HEK293 (cell line): ENCODE results near the gene VSTM2B.

Experiments
- CTCF ChIA-PET: fragments of 350-600 bp; formaldehyde crosslinking; extraction: SDS; loops from one replicate; lab custom pipeline; 2021; ENCODE audit warnings: antibody characterized with exemption; lab: Yijun Ruan, JAX
- POLR2A ChIA-PET: fragments of 300-600 bp; formaldehyde crosslinking; extraction: SDS; loops from one replicate; lab custom pipeline; 2020; ENCODE audit warnings: antibody characterized with exemption, inconsistent platforms; lab: Yijun Ruan, JAX
- H3K27ac ChIP-seq: fragments of 200-500 bp; sonication (Bioruptor generic); 2 replicates; pipeline ENCODE4 v1.5.1; 2014; ENCODE audit warnings: low read depth, low read length, control low read depth, inconsistent platforms; ENCODE audit errors: extremely low read depth
- H3K36me3 ChIP-seq, 2 experiments: fragments of 200-500 bp in 1 of 2; sonication (Bioruptor generic) in 1 of 2; 1 replicate in 1 of 2; 2 replicates in 1 of 2; pipeline ENCODE4 v1.5.1; 2014 to 2017; ENCODE audit warnings: inconsistent platforms in 2 of 2, low read length in 2 of 2; ENCODE audit not compliant: control insufficient read depth in 2 of 2, insufficient read depth in 1 of 2
- H3K4me1 ChIP-seq: fragments of 200-500 bp; sonication (Bioruptor generic); 2 replicates; pipeline ENCODE4 v1.5.1; 2014; ENCODE audit warnings: mild to moderate bottlenecking, low read length, inconsistent platforms; ENCODE audit not compliant: control insufficient read depth, insufficient read depth
- H3K4me3 ChIP-seq: 2 replicates; pipeline ENCODE4 v1.5.1; 2011; ENCODE audit warnings: low read depth, mild to moderate bottlenecking, control low read depth, low read length, moderate library complexity
- H3K9me3 ChIP-seq: fragments of 200-500 bp; sonication (Bioruptor generic); 2 replicates; pipeline ENCODE4 v1.5.1; 2014; ENCODE audit warnings: low read depth, low read length, inconsistent platforms; ENCODE audit not compliant: control insufficient read depth, insufficient read depth
- IKZF3 ChIP-seq: fragments of 450-650 bp; IDR thresholded peaks from 2 replicates; pipeline ENCODE4 v1.5.0; 2018; ENCODE audit warnings: missing biosample characterization, mild to moderate bottlenecking, missing genetic modification characterization, moderate library complexity
- KLF16 ChIP-seq: fragments of 450-650 bp; formaldehyde crosslinking; IDR thresholded peaks from 2 replicates; pipeline ENCODE4 v1.5.1; 2017; ENCODE audit warnings: missing biosample characterization, missing genetic modification characterization
- SCRT1 ChIP-seq: fragments of 450-650 bp; formaldehyde crosslinking; IDR thresholded peaks from 2 replicates; pipeline ENCODE4 v1.5.1; 2016; ENCODE audit warnings: missing biosample characterization, missing genetic modification characterization, borderline replicate concordance
- ZBTB8A ChIP-seq: fragments of 450-650 bp; formaldehyde crosslinking; IDR thresholded peaks from 2 replicates; pipeline ENCODE4 v1.5.1; 2016; ENCODE audit warnings: missing biosample characterization, missing genetic modification characterization
- ZNF10 ChIP-seq: fragments of 450-650 bp; formaldehyde crosslinking; IDR thresholded peaks from 2 replicates; pipeline ENCODE4 v1.5.1; 2017; ENCODE audit warnings: missing biosample characterization, missing genetic modification characterization
- ZNF169 ChIP-seq: fragments of 450-650 bp; formaldehyde crosslinking; IDR thresholded peaks from 2 replicates; pipeline ENCODE4 v1.5.1; 2016; ENCODE audit warnings: missing biosample characterization, missing genetic modification characterization
- ZNF174 ChIP-seq: fragments of 450-650 bp; formaldehyde crosslinking; IDR thresholded peaks from 2 replicates; pipeline ENCODE4 v1.5.0; 2017; ENCODE audit warnings: missing biosample characterization, mild to moderate bottlenecking, missing genetic modification characterization
- ZNF211 ChIP-seq: fragments of 450-650 bp; formaldehyde crosslinking; IDR thresholded peaks from 2 replicates; pipeline ENCODE4 v1.5.1; 2016; ENCODE audit warnings: low read depth, missing biosample characterization, missing genetic modification characterization
- ZNF214 ChIP-seq: fragments of 450-650 bp; formaldehyde crosslinking; IDR thresholded peaks from 2 replicates; pipeline ENCODE4 v1.5.1; 2017; ENCODE audit warnings: missing biosample characterization, mild to moderate bottlenecking, missing genetic modification characterization, borderline replicate concordance
- ZNF341 ChIP-seq: fragments of 450-650 bp; formaldehyde crosslinking; IDR thresholded peaks from 2 replicates; pipeline ENCODE4; 2016; ENCODE audit warnings: low read depth, missing biosample characterization, missing genetic modification characterization
- ZNF404 ChIP-seq: fragments of 450-650 bp; formaldehyde crosslinking; IDR thresholded peaks from 2 replicates; pipeline ENCODE4 v1.5.1; 2017; ENCODE audit warnings: missing biosample characterization, missing genetic modification characterization
- ZNF501 ChIP-seq: fragments of 450-650 bp; formaldehyde crosslinking; IDR thresholded peaks from 2 replicates; pipeline ENCODE4 v1.5.1; 2016; ENCODE audit warnings: missing biosample characterization, missing genetic modification characterization
- ZNF548 ChIP-seq: fragments of 450-650 bp; formaldehyde crosslinking; IDR thresholded peaks from 2 replicates; pipeline ENCODE4 v1.5.1; 2016; ENCODE audit warnings: missing biosample characterization, missing genetic modification characterization
- ZNF560 ChIP-seq: fragments of 450-650 bp; formaldehyde crosslinking; IDR thresholded peaks from 2 replicates; pipeline ENCODE4 v1.5.1; 2017; ENCODE audit warnings: missing biosample characterization, missing genetic modification characterization, borderline replicate concordance
- ZNF629 ChIP-seq: fragments of 450-650 bp; formaldehyde crosslinking; IDR thresholded peaks from 2 replicates; pipeline ENCODE4 v1.5.1; 2017; ENCODE audit warnings: missing biosample characterization, missing genetic modification characterization
- ZNF660 ChIP-seq: fragments of 450-650 bp; IDR thresholded peaks from 2 replicates; pipeline ENCODE4 v1.5.1; 2018; ENCODE audit warnings: missing biosample characterization, mild to moderate bottlenecking, missing genetic modification characterization
- ZNF76 ChIP-seq: fragments of 450-650 bp; formaldehyde crosslinking; IDR thresholded peaks from 2 replicates; pipeline ENCODE4; 2016; ENCODE audit warnings: low read depth, missing biosample characterization, missing genetic modification characterization, borderline replicate concordance
- TF ChIP-seq, protein P1 (sequence below): fragments of 450-650 bp; formaldehyde crosslinking; IDR thresholded peaks from 2 replicates; pipeline ENCODE4 v1.5.1; 2016; ENCODE audit warnings: missing biosample characterization, missing genetic modification characterization
- TF ChIP-seq, protein P2 (sequence below): fragments of 450-650 bp; formaldehyde crosslinking; IDR thresholded peaks from 2 replicates; pipeline ENCODE4 v1.5.1; 2017; ENCODE audit warnings: missing biosample characterization, mild to moderate bottlenecking, missing genetic modification characterization, moderate library complexity
- TF ChIP-seq, protein P3 (sequence below): fragments of 450-650 bp; formaldehyde crosslinking; conservative IDR thresholded peaks from 2 replicates; pipeline ENCODE4 v1.5.1; 2016; ENCODE audit warnings: low read depth, missing biosample characterization, missing genetic modification characterization
- TF ChIP-seq, protein P4 (sequence below): fragments of 450-650 bp; formaldehyde crosslinking; IDR thresholded peaks from 2 replicates; pipeline ENCODE4 v1.5.1; 2016; ENCODE audit warnings: missing biosample characterization, missing genetic modification characterization
- TF ChIP-seq, protein P5 (sequence below): fragments of 450-650 bp; formaldehyde crosslinking; IDR thresholded peaks from 2 replicates; pipeline ENCODE4 v1.5.1; 2017; ENCODE audit warnings: missing biosample characterization, missing genetic modification characterization

The VSTM2B gene

DNA sequence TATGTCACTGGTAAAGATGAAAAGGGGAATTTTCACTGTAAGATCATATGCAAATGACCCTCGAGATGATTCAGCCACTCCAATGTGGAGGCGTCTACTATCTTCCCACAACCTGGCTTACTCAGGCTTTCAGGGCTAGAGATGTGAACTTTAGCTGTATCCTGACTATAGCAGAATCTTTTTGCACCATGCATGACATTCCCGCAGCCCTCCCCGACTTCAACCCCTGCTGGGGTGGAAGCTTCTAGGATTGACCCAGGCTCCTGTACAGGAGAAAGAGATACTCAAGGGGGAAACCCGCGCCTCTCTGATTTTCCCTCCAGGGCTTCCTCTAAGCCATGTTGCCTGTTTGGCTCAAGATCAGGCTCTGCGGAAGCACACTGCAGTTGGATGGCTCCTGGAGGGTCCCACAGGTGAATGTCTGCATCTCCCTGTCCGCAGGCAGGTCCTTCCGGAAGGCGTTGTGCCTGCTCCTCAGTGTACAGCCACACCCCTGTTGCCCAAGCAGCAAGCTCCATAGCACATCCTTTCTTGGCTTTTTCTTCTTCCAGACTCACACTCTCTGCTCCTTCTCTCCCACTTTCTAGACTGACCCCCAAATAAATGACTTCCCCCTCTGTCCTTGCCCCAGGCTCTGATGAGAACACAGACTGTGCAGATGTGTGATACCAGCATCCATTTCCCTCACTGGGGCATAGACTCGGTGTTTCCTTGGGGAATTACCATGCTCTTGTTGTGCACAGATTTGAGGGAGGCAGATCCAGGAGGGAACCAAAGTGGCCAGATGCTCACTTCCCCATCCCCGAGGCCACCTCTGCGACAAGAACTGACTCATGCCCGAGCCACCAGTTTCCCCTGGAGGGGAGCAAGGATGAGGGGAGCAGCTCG lies 51.2 kb downstream of the VSTM2B start (continued):
- TF ChIP-seq, protein P1, sequence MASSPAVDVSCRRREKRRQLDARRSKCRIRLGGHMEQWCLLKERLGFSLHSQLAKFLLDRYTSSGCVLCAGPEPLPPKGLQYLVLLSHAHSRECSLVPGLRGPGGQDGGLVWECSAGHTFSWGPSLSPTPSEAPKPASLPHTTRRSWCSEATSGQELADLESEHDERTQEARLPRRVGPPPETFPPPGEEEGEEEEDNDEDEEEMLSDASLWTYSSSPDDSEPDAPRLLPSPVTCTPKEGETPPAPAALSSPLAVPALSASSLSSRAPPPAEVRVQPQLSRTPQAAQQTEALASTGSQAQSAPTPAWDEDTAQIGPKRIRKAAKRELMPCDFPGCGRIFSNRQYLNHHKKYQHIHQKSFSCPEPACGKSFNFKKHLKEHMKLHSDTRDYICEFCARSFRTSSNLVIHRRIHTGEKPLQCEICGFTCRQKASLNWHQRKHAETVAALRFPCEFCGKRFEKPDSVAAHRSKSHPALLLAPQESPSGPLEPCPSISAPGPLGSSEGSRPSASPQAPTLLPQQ (tag by site-specific recombination) = no peak
- TF ChIP-seq KLF16 (tag by site-specific recombination) = no peak

DNA sequence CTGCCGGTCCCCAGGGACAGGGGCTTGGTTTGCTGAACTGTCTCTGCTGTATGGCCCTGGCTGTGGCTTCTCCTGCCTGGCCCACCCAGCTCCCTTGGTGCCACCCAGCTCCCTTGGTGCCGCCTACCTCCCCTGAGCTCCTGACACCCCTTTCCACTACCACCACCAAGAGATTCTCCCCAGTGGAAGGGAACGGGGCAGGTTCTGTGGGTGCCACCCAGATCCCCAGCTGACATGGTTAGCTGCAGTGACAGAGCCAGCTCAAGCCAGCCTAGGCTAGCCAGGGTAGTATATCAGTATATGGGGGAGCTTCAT lies 51.8 kb downstream of the VSTM2B start:
- Histone ChIP-seq H3K27ac (no peak overlapping the region), H3K36me3 (no peaks in the 10 kb centered on the region; a peak in 1 of 3 replicates), H3K4me1 (peaks cover 25% of the 10 kb centered on the region), H3K4me3 (no peak overlapping the region), H3K9me3 (no peaks in the 10 kb centered on the region)
- CTCF ChIA-PET = interaction anchor here (0.7 to 2.2 kb wide), 2 partner anchors 50 to 377 kb away, joined by 3 to 6 read pairs; no protein-coding TSS in a partner anchor
- TF ChIP-seq ZNF76 (tag by site-specific recombination) (no peak), ZNF174 (no peak), ZNF548 (tag by site-specific recombination) (no peak), SCRT1 (no peak), ZNF169 (no peak), ZNF341 (no peak), ZNF660 (tag by site-specific recombination) (no peak), ZNF10 (tag by site-specific recombination) (no peak), ZNF214 (tag by site-specific recombination) (no peak), ZNF211 (tag by site-specific recombination) (no peak), IKZF3 (tag by site-specific recombination) (no peak), ZNF629 (no peak), ZNF501 (tag by site-specific recombination) (no peak), ZBTB8A (no peak), ZNF560 (no peak), ZNF404 (tag by site-specific recombination) (no peak)
- TF ChIP-seq, protein P2, sequence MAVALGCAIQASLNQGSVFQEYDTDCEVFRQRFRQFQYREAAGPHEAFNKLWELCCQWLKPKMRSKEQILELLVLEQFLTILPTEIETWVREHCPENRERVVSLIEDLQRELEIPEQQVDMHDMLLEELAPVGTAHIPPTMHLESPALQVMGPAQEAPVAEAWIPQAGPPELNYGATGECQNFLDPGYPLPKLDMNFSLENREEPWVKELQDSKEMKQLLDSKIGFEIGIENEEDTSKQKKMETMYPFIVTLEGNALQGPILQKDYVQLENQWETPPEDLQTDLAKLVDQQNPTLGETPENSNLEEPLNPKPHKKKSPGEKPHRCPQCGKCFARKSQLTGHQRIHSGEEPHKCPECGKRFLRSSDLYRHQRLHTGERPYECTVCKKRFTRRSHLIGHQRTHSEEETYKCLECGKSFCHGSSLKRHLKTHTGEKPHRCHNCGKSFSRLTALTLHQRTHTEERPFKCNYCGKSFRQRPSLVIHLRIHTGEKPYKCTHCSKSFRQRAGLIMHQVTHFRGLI = no peak
- TF ChIP-seq, protein P3, sequence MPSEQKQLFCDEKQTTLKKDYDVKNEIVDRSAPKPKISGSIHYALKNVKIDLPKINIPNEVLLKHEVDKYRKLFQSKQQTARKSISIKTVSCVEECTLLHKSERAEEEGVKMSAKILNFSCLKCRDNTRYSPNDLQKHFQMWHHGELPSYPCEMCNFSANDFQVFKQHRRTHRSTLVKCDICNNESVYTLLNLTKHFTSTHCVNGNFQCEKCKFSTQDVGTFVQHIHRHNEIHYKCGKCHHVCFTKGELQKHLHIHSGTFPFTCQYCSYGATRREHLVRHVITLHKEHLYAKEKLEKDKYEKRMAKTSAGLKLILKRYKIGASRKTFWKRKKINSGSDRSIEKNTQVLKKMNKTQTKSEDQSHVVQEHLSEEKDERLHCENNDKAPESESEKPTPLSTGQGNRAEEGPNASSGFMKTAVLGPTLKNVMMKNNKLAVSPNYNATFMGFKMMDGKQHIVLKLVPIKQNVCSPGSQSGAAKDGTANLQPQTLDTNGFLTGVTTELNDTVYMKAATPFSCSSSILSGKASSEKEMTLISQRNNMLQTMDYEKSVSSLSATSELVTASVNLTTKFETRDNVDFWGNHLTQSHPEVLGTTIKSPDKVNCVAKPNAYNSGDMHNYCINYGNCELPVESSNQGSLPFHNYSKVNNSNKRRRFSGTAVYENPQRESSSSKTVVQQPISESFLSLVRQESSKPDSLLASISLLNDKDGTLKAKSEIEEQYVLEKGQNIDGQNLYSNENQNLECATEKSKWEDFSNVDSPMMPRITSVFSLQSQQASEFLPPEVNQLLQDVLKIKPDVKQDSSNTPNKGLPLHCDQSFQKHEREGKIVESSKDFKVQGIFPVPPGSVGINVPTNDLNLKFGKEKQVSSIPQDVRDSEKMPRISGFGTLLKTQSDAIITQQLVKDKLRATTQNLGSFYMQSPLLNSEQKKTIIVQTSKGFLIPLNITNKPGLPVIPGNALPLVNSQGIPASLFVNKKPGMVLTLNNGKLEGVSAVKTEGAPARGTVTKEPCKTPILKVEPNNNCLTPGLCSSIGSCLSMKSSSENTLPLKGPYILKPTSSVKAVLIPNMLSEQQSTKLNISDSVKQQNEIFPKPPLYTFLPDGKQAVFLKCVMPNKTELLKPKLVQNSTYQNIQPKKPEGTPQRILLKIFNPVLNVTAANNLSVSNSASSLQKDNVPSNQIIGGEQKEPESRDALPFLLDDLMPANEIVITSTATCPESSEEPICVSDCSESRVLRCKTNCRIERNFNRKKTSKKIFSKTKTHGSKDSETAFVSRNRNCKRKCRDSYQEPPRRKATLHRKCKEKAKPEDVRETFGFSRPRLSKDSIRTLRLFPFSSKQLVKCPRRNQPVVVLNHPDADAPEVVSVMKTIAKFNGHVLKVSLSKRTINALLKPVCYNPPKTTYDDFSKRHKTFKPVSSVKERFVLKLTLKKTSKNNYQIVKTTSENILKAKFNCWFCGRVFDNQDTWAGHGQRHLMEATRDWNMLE (tag by site-specific recombination) = no peak
- TF ChIP-seq, protein P4, sequence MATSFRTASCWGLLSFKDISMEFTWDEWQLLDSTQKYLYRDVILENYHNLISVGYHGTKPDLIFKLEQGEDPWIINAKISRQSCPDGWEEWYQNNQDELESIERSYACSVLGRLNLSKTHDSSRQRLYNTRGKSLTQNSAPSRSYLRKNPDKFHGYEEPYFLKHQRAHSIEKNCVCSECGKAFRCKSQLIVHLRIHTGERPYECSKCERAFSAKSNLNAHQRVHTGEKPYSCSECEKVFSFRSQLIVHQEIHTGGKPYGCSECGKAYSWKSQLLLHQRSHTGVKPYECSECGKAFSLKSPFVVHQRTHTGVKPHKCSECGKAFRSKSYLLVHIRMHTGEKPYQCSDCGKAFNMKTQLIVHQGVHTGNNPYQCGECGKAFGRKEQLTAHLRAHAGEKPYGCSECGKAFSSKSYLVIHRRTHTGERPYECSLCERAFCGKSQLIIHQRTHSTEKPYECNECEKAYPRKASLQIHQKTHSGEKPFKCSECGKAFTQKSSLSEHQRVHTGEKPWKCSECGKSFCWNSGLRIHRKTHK = no peak
- TF ChIP-seq, protein P5, sequence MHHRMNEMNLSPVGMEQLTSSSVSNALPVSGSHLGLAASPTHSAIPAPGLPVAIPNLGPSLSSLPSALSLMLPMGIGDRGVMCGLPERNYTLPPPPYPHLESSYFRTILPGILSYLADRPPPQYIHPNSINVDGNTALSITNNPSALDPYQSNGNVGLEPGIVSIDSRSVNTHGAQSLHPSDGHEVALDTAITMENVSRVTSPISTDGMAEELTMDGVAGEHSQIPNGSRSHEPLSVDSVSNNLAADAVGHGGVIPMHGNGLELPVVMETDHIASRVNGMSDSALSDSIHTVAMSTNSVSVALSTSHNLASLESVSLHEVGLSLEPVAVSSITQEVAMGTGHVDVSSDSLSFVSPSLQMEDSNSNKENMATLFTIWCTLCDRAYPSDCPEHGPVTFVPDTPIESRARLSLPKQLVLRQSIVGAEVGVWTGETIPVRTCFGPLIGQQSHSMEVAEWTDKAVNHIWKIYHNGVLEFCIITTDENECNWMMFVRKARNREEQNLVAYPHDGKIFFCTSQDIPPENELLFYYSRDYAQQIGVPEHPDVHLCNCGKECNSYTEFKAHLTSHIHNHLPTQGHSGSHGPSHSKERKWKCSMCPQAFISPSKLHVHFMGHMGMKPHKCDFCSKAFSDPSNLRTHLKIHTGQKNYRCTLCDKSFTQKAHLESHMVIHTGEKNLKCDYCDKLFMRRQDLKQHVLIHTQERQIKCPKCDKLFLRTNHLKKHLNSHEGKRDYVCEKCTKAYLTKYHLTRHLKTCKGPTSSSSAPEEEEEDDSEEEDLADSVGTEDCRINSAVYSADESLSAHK = no peak
- POLR2A ChIA-PET = interaction anchor here (1.5 kb wide), 1 partner anchor 28 kb away, joined by 5 read pairs; the partner anchor contains the start of gene POP4
